GM12878 (cell line): Measurements from ENCODE around the gene RNF150. TPM values are rescaled to one million over a fixed set of nuclear protein-coding genes. Genes with fewer than 3 reads are reported as not detected.

Experiments
- ATAC-seq: fragments of 200-7000 bp; cut with Tn5 transposase; 3 replicates; pipeline ENCODE4 v1.9.1; 2020; ENCODE audit warnings: mild to moderate bottlenecking, moderate library complexity
- BruUV-seq: library from RNA; stranded (reverse); fragments of 400-500 nt; replicated peaks from 2 replicates; lab custom pipeline; 2021; lab: Mats Ljungman, UMichigan
- CTCF ChIA-PET: fragments of 300-600 bp; sonication (Branson Sonifier 250); formaldehyde crosslinking; extraction: SDS; loops from one replicate; lab custom pipeline; 2021; ENCODE audit warnings: inconsistent platforms; lab: Yijun Ruan, JAX
- POLR2A ChIA-PET: fragments of 350-600 bp; formaldehyde crosslinking; extraction: SDS; loops from one replicate; lab custom pipeline; 2021; ENCODE audit warnings: inconsistent platforms; lab: Charles Lee
- RAD21 ChIA-PET: fragments of 300-600 bp; sonication (Branson Sonifier 250); formaldehyde crosslinking; loops from one replicate; lab custom pipeline; 2023; ENCODE audit warnings: antibody characterized with exemption; ENCODE audit not compliant: unreplicated experiment; lab: Charles Lee
- SMC1A ChIA-PET: fragments of 300-600 bp; sonication (Branson Sonifier 250); formaldehyde crosslinking; loops from one replicate; lab custom pipeline; 2023; ENCODE audit not compliant: unreplicated experiment, uncharacterized antibody; lab: Charles Lee
- DNase-seq: peaks from one replicate; pipeline ENCODE4 v3.0.0-alpha.2; 2011; ENCODE audit warnings: low read depth, low spot score
- FAIRE-seq: peaks from 3 replicates; lab custom pipeline; 2011; peaks lifted over from hg19 to GRCh38; lab: Jason Lieb, UNC
- H2AFZ ChIP-seq: 2 replicates; pipeline ENCODE4 v1.6.0; 2011; ENCODE audit warnings: low read depth, low read length, control low read depth; ENCODE audit not compliant: control insufficient read depth
- H3K27ac ChIP-seq: 2 replicates; pipeline ENCODE4 v1.5.1; 2011; ENCODE audit warnings: control low read depth; ENCODE audit not compliant: control insufficient read depth, insufficient read depth
- H3K27me3 ChIP-seq, 2 experiments: replicated peaks in 1 of 2; 2 replicates each; pipeline versions ENCODE4 v1.6.0 to v1.6.1; 2011; ENCODE audit warnings: low read length in 1 of 2; ENCODE audit not compliant: control insufficient read depth in 2 of 2, insufficient read depth in 2 of 2
- H3K36me3 ChIP-seq, 2 experiments: 2 replicates each; pipeline ENCODE4 v1.5.1; 2011; ENCODE audit warnings: low read length in 1 of 2; ENCODE audit not compliant: control insufficient read depth in 2 of 2, insufficient read depth in 2 of 2
- H3K4me1 ChIP-seq: 2 replicates; pipeline ENCODE4 v1.6.1; 2011; ENCODE audit warnings: mild to moderate bottlenecking, low read length, moderate library complexity, mixed read lengths; ENCODE audit not compliant: control insufficient read depth, insufficient read depth
- H3K4me2 ChIP-seq: 2 replicates; pipeline ENCODE4 v1.6.0; 2011; ENCODE audit warnings: control low read depth; ENCODE audit not compliant: control insufficient read depth, insufficient read depth
- H3K4me3 ChIP-seq: fragments of 200-600 bp; sonication (generic); 2 replicates; pipeline ENCODE4 v1.5.1; 2016
- H3K79me2 ChIP-seq: 2 replicates; pipeline ENCODE4 v1.6.0; 2011; ENCODE audit warnings: low read length; ENCODE audit not compliant: control insufficient read depth, insufficient read depth
- H3K9ac ChIP-seq: 2 replicates; pipeline ENCODE4 v1.8.0; 2011; ENCODE audit warnings: low read length, control low read depth, mixed read lengths; ENCODE audit not compliant: control insufficient read depth, insufficient read depth
- H3K9me3 ChIP-seq: replicated peaks from 3 replicates; pipeline ENCODE4 v1.5.1; 2011; ENCODE audit warnings: mild to moderate bottlenecking, low read length; ENCODE audit not compliant: control insufficient read depth, insufficient read depth
- H4K20me1 ChIP-seq: 2 replicates; pipeline ENCODE4 v1.6.0; 2011; ENCODE audit not compliant: control insufficient read depth, insufficient read depth
- BCL3 ChIP-seq: IDR thresholded peaks from 2 replicates; pipeline ENCODE4 v1.6.1; 2011; ENCODE audit warnings: borderline replicate concordance, low read depth, mild to moderate bottlenecking, moderate library complexity, low read length; ENCODE audit not compliant: insufficient read depth, poor library complexity, severe bottlenecking
- CBX5 ChIP-seq: sonication (generic); IDR thresholded peaks from 2 replicates; pipeline ENCODE4 v1.6.1; 2016; ENCODE audit warnings: low read depth, moderate library complexity, mild to moderate bottlenecking, inconsistent platforms
- GABPA ChIP-seq: IDR thresholded peaks from 2 replicates; pipeline ENCODE4 v1.6.1; 2014; ENCODE audit warnings: antibody characterized with exemption, low read depth, mild to moderate bottlenecking, inconsistent platforms
- NFXL1 ChIP-seq: fragments of 450-650 bp; IDR thresholded peaks from 2 replicates; pipeline ENCODE4 v1.6.1; 2017; ENCODE audit warnings: antibody characterized with exemption, mild to moderate bottlenecking, borderline replicate concordance
- NR2C2 ChIP-seq: IDR thresholded peaks from 2 replicates; pipeline ENCODE4 v1.6.1; 2011; ENCODE audit warnings: borderline replicate concordance, low read depth; ENCODE audit not compliant: control insufficient read depth, insufficient read length
- NR2F1 ChIP-seq: fragments of 450-650 bp; conservative IDR thresholded peaks from 2 replicates; pipeline ENCODE4 v1.6.1; 2017; ENCODE audit warnings: mild to moderate bottlenecking
- POLR2AphosphoS5 ChIP-seq: IDR thresholded peaks from 2 replicates; pipeline ENCODE4 v1.6.1; 2011; ENCODE audit warnings: mild to moderate bottlenecking, low read length, inconsistent platforms
- RELA ChIP-seq: fragments of 450-650 bp; IDR thresholded peaks from 2 replicates; pipeline ENCODE4 v1.8.0; 2014; ENCODE audit warnings: borderline replicate concordance; ENCODE audit not compliant: partially characterized antibody
- YBX1 ChIP-seq: fragments of 450-650 bp; IDR thresholded peaks from 2 replicates; pipeline ENCODE4 v1.6.1; 2016; ENCODE audit warnings: antibody characterized with exemption
- ZNF24 ChIP-seq: fragments of 450-650 bp; IDR thresholded peaks from 2 replicates; pipeline ENCODE4 v1.6.1; 2017; ENCODE audit warnings: antibody characterized with exemption, mild to moderate bottlenecking
- ZZZ3 ChIP-seq: IDR thresholded peaks from 2 replicates; pipeline ENCODE4 v1.6.1; 2011; ENCODE audit warnings: low read depth; ENCODE audit not compliant: control insufficient read depth, insufficient read length
- WGBS: methylation state at CpG from one replicate; pipeline ENCODE4 v1.1.6; 2016; ENCODE audit warnings: low lambda C conversion rate; ENCODE audit not compliant: insufficient replicate concordance, insufficient coverage; ENCODE audit errors: missing lambda C conversion rate; 5-methylcytosine and 5-hydroxymethylcytosine counted together
- in situ Hi-C: fragments of 300-500 bp; cut with MboI; formaldehyde crosslinking; loops from 9 replicates; pipeline ENCODE4 v1.14.3; 2018; ENCODE audit warnings: mixed read lengths
- intact Hi-C: fragments of 100-400 bp; cut with micrococcal nuclease; formaldehyde crosslinking; loops from one replicate; pipeline ENCODE4 v1.14.2; 2022; ENCODE audit not compliant: unreplicated experiment
- polyA plus RNA-seq, 11 experiments: library from polyadenylated mRNA; depleted of rRNA in 4 of 11; unstranded in 6 of 11; stranded (reverse) in 5 of 11; fragments of >200 nt; fragmentation: Nextera tagmentation in 4 of 11; fragmentation: Illumina TruSeq in 1 of 11; extraction: Ambion mirVana in 4 of 11; extraction: Trizol in 1 of 11; gene quantifications; 1 replicate in 1 of 11; 2 replicates in 10 of 11; pipeline versions ENCODE4 v1.2.1 to v1.2.3, GENCODE V29; 2011 to 2016; ENCODE audit warnings: inconsistent platforms in 2 of 11, missing spikeins in 2 of 11, low read depth in 1 of 11
- total RNA-seq, 4 experiments: library from RNA; depleted of rRNA in 3 of 4; stranded (reverse); fragments of >200 nt in 3 of 4; fragmentation: Illumina TruSeq in 1 of 4; extraction: Trizol in 1 of 4; gene quantifications; 2 replicates each; pipeline versions ENCODE4 v1.2.1 to v1.2.3, GENCODE V29; 2013 to 2021
- TF ChIP-seq, protein P1 (sequence below): fragments of 450-650 bp; IDR thresholded peaks from 2 replicates; pipeline ENCODE4 v1.6.1; 2018; ENCODE audit warnings: mild to moderate bottlenecking, low read depth, moderate library complexity; ENCODE audit not compliant: partially characterized antibody

Gene RNF150
- total and polyA plus RNA-seq, 10 of the 15 experiments (the other 5 are each of a cell fraction or from before 2014, with no cell fraction given), result 0.01 to 2.3 (median 0.04) TPM; not detected in 6

DNA sequence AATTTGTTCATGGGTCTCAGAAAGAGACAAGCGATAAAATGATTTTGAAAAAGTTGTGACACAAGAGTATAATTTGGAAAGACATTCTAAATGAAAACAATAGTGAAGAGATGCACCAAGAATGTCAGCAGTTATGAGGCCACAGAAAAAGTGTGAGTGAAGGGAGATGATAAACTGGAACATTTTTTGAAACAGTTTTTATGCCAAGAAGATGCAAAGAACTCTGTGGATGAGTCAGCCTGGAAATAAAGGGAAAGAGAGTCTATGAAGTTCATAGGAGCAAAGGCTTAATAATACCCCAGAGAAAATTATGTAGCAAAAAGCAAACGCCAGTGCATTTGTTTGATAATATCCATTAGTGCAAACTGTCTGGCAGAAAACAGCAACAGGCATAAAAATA lies 188.7 kb downstream of the RNF150 start:
- Histone ChIP-seq H3K4me2 (no peak overlapping the region), H3K36me3 (no peaks in the 10 kb centered on the region), H3K27me3 (no peaks in the 10 kb centered on the region), H3K9ac (no peak overlapping the region), H3K27ac (no peak overlapping the region)
- no peak for FAIRE-seq
- in situ Hi-C loops (no loop called here), intact Hi-C loops (no loop called here)
- BruUV-seq, result no TSS peak
- TF ChIP-seq NFXL1 (no peak), BCL3 (no peak), ZNF24 (no peak), NR2F1 (no peak), YBX1 (no peak), RELA (no peak), NR2C2 (no peak), ZZZ3 (no peak), POLR2AphosphoS5 (no peak), CBX5 (no peak), GABPA (no peak)
- TF ChIP-seq, protein P1, sequence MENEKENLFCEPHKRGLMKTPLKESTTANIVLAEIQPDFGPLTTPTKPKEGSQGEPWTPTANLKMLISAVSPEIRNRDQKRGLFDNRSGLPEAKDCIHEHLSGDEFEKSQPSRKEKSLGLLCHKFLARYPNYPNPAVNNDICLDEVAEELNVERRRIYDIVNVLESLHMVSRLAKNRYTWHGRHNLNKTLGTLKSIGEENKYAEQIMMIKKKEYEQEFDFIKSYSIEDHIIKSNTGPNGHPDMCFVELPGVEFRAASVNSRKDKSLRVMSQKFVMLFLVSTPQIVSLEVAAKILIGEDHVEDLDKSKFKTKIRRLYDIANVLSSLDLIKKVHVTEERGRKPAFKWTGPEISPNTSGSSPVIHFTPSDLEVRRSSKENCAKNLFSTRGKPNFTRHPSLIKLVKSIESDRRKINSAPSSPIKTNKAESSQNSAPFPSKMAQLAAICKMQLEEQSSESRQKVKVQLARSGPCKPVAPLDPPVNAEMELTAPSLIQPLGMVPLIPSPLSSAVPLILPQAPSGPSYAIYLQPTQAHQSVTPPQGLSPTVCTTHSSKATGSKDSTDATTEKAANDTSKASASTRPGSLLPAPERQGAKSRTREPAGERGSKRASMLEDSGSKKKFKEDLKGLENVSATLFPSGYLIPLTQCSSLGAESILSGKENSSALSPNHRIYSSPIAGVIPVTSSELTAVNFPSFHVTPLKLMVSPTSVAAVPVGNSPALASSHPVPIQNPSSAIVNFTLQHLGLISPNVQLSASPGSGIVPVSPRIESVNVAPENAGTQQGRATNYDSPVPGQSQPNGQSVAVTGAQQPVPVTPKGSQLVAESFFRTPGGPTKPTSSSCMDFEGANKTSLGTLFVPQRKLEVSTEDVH, result no peak
- TF ChIP-seq, all 136 proteins: peak for 0
- Histone ChIP-seq H3K9me3 (no peaks in the 10 kb centered on the region), H4K20me1 (no peaks in the 10 kb centered on the region), H3K4me1 (no peaks in the 10 kb centered on the region), H3K4me3 (no peak overlapping the region), H2AFZ (no peak overlapping the region), H3K79me2 (no peaks in the 10 kb centered on the region)
- ChIA-PET CTCF (no interaction called here), SMC1A (no interaction called here), RAD21 (no interaction called here), POLR2A (no interaction called here)
- 42% methylated on average over 2 of the region's 2 CpGs for WGBS
- DNase-seq (no peak), ATAC-seq (no peak)
